ENCODE data around the gene IMPA2. TPM values are rescaled to one million over a fixed set of nuclear protein-coding genes. Genes with fewer than 3 reads are reported as not detected.

The IMPA2 gene
- total and polyA plus RNA-seq, 2 of the 13 experiments (the other 11 are each of a cell fraction or from before 2014, with no cell fraction given): 37.8 to 71.8 TPM

DNA sequence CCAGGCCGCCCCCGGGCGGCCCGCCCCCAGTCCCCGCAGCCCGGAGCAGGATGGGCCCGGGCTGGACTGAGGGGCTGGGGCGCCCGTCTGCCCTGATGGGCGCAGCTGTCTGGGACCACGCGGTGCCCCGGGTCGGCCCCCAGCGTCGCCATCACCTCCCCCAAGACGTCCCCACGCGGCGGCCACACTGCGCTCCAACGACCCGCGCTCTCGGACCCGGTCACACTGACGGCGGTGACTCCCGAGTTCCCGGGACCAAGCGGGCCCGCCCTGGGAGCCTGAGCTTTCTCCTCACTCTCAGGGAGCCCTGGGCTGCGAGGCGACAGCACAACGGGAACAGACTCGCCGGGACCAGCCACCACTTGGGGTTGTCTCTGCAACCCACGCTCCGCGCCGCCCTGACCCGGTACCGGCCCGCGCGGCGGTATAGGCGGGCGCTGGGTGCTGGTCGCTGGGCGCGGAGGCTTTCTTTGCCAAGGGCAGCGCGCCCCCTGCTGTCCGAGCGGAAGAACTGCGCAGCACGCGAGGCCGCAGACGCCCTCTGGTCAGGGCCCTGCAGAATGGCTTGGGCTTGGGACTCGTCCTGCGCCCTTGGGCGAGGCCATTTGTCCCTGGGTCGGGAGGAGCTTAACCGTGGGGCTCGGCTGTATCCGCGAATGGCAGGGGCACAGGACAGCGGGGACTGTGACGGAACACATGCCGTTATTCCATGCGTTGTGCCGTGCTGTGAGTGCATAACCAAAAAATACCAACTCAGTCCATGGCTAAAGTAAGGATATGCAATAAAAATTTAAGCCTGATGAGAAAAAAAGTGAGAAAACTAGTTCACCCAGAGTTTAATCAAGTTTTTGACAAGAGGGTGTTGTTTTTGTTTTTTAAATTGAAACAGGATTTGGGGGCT, 57.6 kb downstream of the IMPA2 start (continued):
- TF ChIP-seq, protein P1, sequence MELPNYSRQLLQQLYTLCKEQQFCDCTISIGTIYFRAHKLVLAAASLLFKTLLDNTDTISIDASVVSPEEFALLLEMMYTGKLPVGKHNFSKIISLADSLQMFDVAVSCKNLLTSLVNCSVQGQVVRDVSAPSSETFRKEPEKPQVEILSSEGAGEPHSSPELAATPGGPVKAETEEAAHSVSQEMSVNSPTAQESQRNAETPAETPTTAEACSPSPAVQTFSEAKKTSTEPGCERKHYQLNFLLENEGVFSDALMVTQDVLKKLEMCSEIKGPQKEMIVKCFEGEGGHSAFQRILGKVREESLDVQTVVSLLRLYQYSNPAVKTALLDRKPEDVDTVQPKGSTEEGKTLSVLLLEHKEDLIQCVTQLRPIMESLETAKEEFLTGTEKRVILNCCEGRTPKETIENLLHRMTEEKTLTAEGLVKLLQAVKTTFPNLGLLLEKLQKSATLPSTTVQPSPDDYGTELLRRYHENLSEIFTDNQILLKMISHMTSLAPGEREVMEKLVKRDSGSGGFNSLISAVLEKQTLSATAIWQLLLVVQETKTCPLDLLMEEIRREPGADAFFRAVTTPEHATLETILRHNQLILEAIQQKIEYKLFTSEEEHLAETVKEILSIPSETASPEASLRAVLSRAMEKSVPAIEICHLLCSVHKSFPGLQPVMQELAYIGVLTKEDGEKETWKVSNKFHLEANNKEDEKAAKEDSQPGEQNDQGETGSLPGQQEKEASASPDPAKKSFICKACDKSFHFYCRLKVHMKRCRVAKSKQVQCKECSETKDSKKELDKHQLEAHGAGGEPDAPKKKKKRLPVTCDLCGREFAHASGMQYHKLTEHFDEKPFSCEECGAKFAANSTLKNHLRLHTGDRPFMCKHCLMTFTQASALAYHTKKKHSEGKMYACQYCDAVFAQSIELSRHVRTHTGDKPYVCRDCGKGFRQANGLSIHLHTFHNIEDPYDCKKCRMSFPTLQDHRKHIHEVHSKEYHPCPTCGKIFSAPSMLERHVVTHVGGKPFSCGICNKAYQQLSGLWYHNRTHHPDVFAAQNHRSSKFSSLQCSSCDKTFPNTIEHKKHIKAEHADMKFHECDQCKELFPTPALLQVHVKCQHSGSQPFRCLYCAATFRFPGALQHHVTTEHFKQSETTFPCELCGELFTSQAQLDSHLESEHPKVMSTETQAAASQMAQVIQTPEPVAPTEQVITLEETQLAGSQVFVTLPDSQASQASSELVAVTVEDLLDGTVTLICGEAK (IDR thresholded peaks at IDR 0.05): no peak
- TF ChIP-seq, protein P1 (CRISPR knock-in tag; IDR thresholded peaks at IDR 0.05): 0 out of 2 replicates have a peak, but pooled peaks have one; percentile 37
- no peak for TF ChIP-seq JUN (CRISPR knock-in tag; IDR thresholded peaks at IDR 0.05)
- TF ChIP-seq PITX1 (CRISPR knock-in tag; IDR thresholded peaks at IDR 0.05): peak; percentile 84
- TF ChIP-seq TMF1 (CRISPR knock-in tag; IDR thresholded peaks at IDR 0.05; ENCODE audit: low read depth): peak; percentile 68
- no peak for TF ChIP-seq TBL1XR1 (IDR thresholded peaks at IDR 0.05; ENCODE audit: borderline replicate concordance, low read length, partially characterized antibody)
- TF ChIP-seq, protein P2, sequence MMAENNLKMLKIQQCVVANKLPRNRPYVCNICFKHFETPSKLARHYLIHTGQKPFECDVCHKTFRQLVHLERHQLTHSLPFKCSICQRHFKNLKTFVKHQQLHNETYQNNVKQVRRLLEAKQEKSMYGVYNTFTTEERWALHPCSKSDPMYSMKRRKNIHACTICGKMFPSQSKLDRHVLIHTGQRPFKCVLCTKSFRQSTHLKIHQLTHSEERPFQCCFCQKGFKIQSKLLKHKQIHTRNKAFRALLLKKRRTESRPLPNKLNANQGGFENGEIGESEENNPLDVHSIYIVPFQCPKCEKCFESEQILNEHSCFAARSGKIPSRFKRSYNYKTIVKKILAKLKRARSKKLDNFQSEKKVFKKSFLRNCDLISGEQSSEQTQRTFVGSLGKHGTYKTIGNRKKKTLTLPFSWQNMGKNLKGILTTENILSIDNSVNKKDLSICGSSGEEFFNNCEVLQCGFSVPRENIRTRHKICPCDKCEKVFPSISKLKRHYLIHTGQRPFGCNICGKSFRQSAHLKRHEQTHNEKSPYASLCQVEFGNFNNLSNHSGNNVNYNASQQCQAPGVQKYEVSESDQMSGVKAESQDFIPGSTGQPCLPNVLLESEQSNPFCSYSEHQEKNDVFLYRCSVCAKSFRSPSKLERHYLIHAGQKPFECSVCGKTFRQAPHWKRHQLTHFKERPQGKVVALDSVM (CRISPR knock-in tag; IDR thresholded peaks at IDR 0.05): peak; percentile 68
- peak; percentile 77; the same call in 1 of the 2 replicates for TF ChIP-seq SRY (CRISPR knock-in tag; IDR thresholded peaks at IDR 0.05)
- TF ChIP-seq POGZ (CRISPR knock-in tag; IDR thresholded peaks at IDR 0.05): peak; percentile 47; the same call in 1 of the 2 replicates
- TF ChIP-seq ZNF501 (CRISPR knock-in tag; IDR thresholded peaks at IDR 0.05): peak; percentile 86
- TF ChIP-seq, protein P3, sequence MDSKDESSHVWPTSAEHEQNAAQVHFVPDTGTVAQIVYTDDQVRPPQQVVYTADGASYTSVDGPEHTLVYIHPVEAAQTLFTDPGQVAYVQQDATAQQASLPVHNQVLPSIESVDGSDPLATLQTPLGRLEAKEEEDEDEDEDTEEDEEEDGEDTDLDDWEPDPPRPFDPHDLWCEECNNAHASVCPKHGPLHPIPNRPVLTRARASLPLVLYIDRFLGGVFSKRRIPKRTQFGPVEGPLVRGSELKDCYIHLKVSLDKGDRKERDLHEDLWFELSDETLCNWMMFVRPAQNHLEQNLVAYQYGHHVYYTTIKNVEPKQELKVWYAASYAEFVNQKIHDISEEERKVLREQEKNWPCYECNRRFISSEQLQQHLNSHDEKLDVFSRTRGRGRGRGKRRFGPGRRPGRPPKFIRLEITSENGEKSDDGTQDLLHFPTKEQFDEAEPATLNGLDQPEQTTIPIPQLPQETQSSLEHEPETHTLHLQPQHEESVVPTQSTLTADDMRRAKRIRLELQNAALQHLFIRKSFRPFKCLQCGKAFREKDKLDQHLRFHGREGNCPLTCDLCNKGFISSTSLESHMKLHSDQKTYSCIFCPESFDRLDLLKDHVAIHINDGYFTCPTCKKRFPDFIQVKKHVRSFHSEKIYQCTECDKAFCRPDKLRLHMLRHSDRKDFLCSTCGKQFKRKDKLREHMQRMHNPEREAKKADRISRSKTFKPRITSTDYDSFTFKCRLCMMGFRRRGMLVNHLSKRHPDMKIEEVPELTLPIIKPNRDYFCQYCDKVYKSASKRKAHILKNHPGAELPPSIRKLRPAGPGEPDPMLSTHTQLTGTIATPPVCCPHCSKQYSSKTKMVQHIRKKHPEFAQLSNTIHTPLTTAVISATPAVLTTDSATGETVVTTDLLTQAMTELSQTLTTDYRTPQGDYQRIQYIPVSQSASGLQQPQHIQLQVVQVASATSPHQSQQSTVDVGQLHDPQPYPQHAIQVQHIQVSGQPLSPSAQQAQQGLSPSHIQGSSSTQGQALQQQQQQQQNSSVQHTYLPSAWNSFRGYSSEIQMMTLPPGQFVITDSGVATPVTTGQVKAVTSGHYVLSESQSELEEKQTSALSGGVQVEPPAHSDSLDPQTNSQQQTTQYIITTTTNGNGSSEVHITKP (CRISPR knock-in tag; IDR thresholded peaks at IDR 0.05; ENCODE audit: low read depth): peak; percentile 89
- TF ChIP-seq, protein P4, sequence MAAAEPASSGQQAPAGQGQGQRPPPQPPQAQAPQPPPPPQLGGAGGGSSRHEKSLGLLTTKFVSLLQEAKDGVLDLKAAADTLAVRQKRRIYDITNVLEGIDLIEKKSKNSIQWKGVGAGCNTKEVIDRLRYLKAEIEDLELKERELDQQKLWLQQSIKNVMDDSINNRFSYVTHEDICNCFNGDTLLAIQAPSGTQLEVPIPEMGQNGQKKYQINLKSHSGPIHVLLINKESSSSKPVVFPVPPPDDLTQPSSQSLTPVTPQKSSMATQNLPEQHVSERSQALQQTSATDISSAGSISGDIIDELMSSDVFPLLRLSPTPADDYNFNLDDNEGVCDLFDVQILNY (CRISPR knock-in tag; conservative IDR thresholded peaks at IDR 0.05): 0 out of 2 replicates have a peak, but pooled peaks have one; percentile 24

All from HepG2 (cell line).